Lung (tissue), 16 donors: Measurements from ENCODE around the gene NUDT6. TPM values are rescaled to one million over a fixed set of nuclear protein-coding genes. Genes with fewer than 3 reads are reported as not detected.

Source experiments
- ATAC-seq: fragments of 200-7000 bp; cut with Tn5 transposase; one replicate; pipeline ENCODE4 v1.9.1; 2020; ENCODE audit warnings: moderate number of reproducible peaks; ENCODE audit not compliant: insufficient read depth, low FRiP score
- DNase-seq, 3 donors: peaks; one replicate each; pipeline ENCODE4 v3.0.0-alpha.2; 2013 to 2017
- H3K27ac ChIP-seq, 2 donors: one replicate each; pipeline ENCODE4 v1.5.1; 2013; ENCODE audit warnings: mild to moderate bottlenecking in 2 of 2, moderate library complexity in 2 of 2, control low read depth in 1 of 2, inconsistent platforms in 1 of 2, low read depth in 1 of 2, low read length in 1 of 2
- H3K27me3 ChIP-seq, 3 donors: one replicate each; pipeline ENCODE4 v1.5.1; 2013; ENCODE audit warnings: low read length in 2 of 3; ENCODE audit not compliant: control insufficient read depth in 3 of 3, insufficient read depth in 3 of 3
- H3K36me3 ChIP-seq, 4 donors: one replicate each; pipeline ENCODE4 v1.5.1; 2013; ENCODE audit warnings: low read length in 4 of 4, mild to moderate bottlenecking in 1 of 4, moderate library complexity in 1 of 4; ENCODE audit not compliant: control insufficient read depth in 4 of 4, insufficient read depth in 4 of 4
- H3K4me1 ChIP-seq, 5 donors: one replicate each; pipeline ENCODE4 v1.5.1; 2013; ENCODE audit warnings: low read length in 5 of 5, mild to moderate bottlenecking in 2 of 5, moderate library complexity in 1 of 5; ENCODE audit not compliant: control insufficient read depth in 5 of 5, insufficient read depth in 5 of 5
- H3K4me3 ChIP-seq: one replicate; pipeline ENCODE4 v1.5.1; 2013; ENCODE audit warnings: mild to moderate bottlenecking, control low read depth, moderate library complexity
- H3K9ac ChIP-seq, 2 donors: one replicate each; pipeline ENCODE4 v1.5.1; 2013; ENCODE audit warnings: low read length in 2 of 2, control low read depth in 1 of 2; ENCODE audit not compliant: insufficient read depth in 1 of 2
- H3K9me3 ChIP-seq, 4 donors: one replicate each; pipeline ENCODE4 v1.5.1; 2013; ENCODE audit warnings: low read length in 3 of 4, mild to moderate bottlenecking in 1 of 4, moderate library complexity in 1 of 4; ENCODE audit not compliant: control insufficient read depth in 4 of 4, insufficient read depth in 3 of 4
- CTCF ChIP-seq: IDR thresholded peaks from 2 replicates; pipeline ENCODE4 v1.5.1; 2012; ENCODE audit warnings: mild to moderate bottlenecking; ENCODE audit errors: control extremely low read depth, extremely low read depth
- WGBS, 2 donors: extraction: QIAGEN DNeasy Blood & Tissue Kit; methylation state at CpG; one replicate each; pipeline ENCODE4 v1.1.7; 2013; 5-methylcytosine and 5-hydroxymethylcytosine counted together
- long read RNA-seq, 5 donors: transcript quantifications; one replicate each; lab custom pipeline, GENCODE V29; 2026
- polyA plus RNA-seq, 2 donors: library from polyadenylated mRNA; stranded (reverse); fragments of 200-250 nt; gene quantifications; one replicate each; pipeline ENCODE4 v1.2.1, GENCODE V29; 2013
- total RNA-seq, 2 donors: library from RNA; depleted of rRNA in 1 of 2; stranded (reverse); fragments of >200 nt in 1 of 2; gene quantifications; one replicate each; pipeline ENCODE4 v1.2.1, GENCODE V29; 2014 to 2021
- donor health status: control.
- donor health status: control.
- donor health status: Bipolar disorder and iron deficiency.
- donor health status: healthy.
- donor health status: DM: yes; HTN: yes; CAD: no.

The NUDT6 gene
- 1 to 10 TPM; 6.7 TPM for total RNA-seq
- polyA plus RNA-seq = 1 to 10 TPM; 3.8 to 9.2 TPM
- long read RNA-seq, donor 1, partial matches to known transcripts = 0 of 1 reads
- long read RNA-seq, donor 1, other reads (novel, unspliced or antisense) = 0 of 1 reads
- long read RNA-seq, donor 2, partial matches to known transcripts = 0 of 2 reads
- long read RNA-seq, donor 2, other reads (novel, unspliced or antisense) = 0 of 2 reads
- long read RNA-seq, donor 3 = 0 reads
- long read RNA-seq, donor 4, partial matches to known transcripts = 0 of 3 reads
- long read RNA-seq, donor 4, other reads (novel, unspliced or antisense) = 0 of 3 reads
- long read RNA-seq, donor 5, transcript NUDT6-201 (5 exons, 1,169 nt) = major isoform, 5 of 5 reads
- long read RNA-seq, donor 5, partial matches to known transcripts = 0 of 5 reads
- long read RNA-seq, donor 5, other reads (novel, unspliced or antisense) = 0 of 5 reads

DNA sequence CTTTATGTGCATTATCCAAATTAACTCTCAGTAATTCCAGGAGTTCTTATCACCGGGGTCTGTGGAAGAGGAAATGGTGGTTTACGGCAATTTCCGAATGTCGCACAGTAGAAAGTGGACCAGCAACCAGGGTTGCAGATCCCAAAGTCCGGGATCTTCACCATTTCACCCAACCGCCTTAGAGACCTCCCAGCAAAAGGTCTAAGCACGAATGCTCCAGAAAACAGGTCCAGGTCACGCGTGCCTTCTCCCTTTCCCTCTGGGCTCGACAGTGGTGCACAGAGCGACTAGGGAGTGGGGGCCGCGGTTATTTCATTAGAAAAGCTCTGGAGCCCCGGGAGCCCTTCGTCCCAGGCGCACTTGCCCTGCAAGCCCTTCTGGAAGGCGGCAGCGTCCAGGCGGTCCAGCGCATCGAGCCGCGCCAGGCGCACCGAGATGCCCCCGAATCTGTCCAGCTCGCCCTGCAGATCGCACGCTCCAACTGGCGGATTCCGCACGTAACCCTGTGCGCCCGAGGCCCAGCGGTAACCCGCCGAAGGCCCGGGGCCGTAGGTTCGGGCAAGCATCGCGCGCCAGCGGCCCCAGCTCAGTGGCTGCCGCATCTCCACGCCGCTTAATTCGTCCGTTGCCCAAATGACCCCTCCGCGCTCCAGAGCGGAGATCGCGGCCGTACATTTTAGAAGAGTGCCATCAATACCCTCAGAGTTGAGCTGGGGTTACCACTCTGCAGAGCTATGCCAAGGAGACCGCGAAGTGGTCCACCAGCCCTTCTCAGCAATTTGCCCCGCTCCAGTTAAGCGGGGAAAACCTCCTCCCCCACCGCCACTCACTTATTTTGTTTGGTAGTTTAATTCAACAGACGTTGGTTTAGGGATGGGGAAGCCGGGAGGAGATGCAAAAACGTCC, at the start of gene NUDT6:
NUDT6 (minus strand) TSS at position 627 of the 906 bp plus-strand sequence; CDS start at position 602, 25 bp downstream.
- Histone ChIP-seq H3K36me3 (peaks cover 0 to 4% (median 0%) of the 10 kb centered on the region in 4 donors), H3K27ac (peak within 1 kb of the TSS; percentile 82 to 89), H3K9me3 (peaks cover 0 to 1% (median 0%) of the 10 kb centered on the region in 4 donors), H3K4me3 (peak within 1 kb of the TSS; percentile 93), H3K9ac (peak within 1 kb of the TSS; percentile 59 to 69), H3K4me1 (peaks cover 0 to 17% (median 5%) of the 10 kb centered on the region in 5 donors), H3K27me3 (no peaks in the 10 kb centered on the region)
- no peak for TF ChIP-seq CTCF
- 0% methylated on average over 63 of the region's 63 CpGs for WGBS, 2 donors
- peak; percentile 91 for ATAC-seq
- DNase-seq = peak; percentile 73 to 88 (median 85)

DNA sequence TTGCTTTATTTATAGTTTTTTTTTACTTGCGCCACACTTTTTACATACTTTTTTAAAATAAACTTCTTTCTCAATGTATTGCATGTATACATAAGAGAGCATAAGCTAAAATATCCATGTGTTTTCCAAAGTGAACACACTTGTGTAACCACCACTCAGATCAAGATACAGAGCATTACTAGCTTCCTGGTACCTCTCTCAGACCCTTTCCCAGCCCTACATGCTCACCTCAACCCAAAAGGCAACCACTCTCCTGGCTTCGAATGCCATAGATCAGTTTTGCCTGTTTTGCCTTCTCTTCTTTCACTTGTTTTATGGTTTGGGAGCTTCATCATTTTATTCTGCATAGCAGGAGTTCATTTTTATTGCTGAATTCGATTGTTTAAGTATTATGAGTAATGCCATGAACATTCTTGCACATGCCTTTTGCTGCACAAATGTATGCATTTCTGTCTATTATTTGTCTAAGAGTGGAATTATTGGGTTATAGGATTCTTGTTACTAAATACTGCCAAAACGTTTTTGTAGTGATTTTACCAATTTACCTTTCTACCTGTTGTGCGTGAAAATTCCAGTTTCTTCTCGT, 45.9 kb upstream of the NUDT6 start:
- no peaks in the 10 kb centered on the region for H3K36me3 ChIP-seq
- H3K4me3 ChIP-seq = no peak overlapping the region
- ATAC-seq (no peak), DNase-seq (no peak)
- no peaks in the 10 kb centered on the region for H3K9me3 ChIP-seq
- no peak overlapping the region for H3K27ac ChIP-seq
- H3K4me1 ChIP-seq = no peaks in the 10 kb centered on the region
- TF ChIP-seq CTCF = no peak
- 77 to 84% methylated on average over 6 of the region's 6 CpGs for WGBS, 2 donors
- no peaks in the 10 kb centered on the region for H3K27me3 ChIP-seq
- H3K9ac ChIP-seq = no peak overlapping the region

- Histone ChIP-seq H3K9me3 (no peaks in the 10 kb centered on the region), H3K4me3 (no peak overlapping the region), H3K4me1 (no peaks in the 10 kb centered on the region), H3K27ac (no peak overlapping the region), H3K27me3 (no peaks in the 10 kb centered on the region), H3K36me3 (no peaks in the 10 kb centered on the region), H3K9ac (no peak overlapping the region)
- no peak for DNase-seq
- ATAC-seq = no peak
- 97 to 98% methylated on average over 3 of the region's 3 CpGs for WGBS, 2 donors
- no peak for TF ChIP-seq CTCF
Observed at GRCh38 chr4:122967231-122967630, 44.8 kb upstream of the NUDT6 start.
